B cell (primary cell): ENCODE measurements around the gene PPP1R13B. TPM values are rescaled to one million over a fixed set of nuclear protein-coding genes. Genes with fewer than 3 reads are reported as not detected.

Experiments
- ATAC-seq: fragments of 200-7000 bp; cut with Tn5 transposase; one replicate; pipeline ENCODE4 v1.10.0; 2021; ENCODE audit warnings: low read depth, mild to moderate bottlenecking, moderate number of reproducible peaks, moderate library complexity
- CTCF ChIA-PET: fragments of 350-600 bp; sonication (Branson Sonifier 250); formaldehyde crosslinking; loops from one replicate; lab custom pipeline; 2021; ENCODE audit warnings: antibody characterized with exemption, inconsistent platforms; lab: Charles Lee
- POLR2A ChIA-PET: fragments of 350-600 bp; sonication (Branson Sonifier 250); formaldehyde crosslinking; loops from one replicate; lab custom pipeline; 2021; ENCODE audit warnings: antibody characterized with exemption; lab: Charles Lee
- DNase-seq: peaks from one replicate; pipeline ENCODE4 v3.0.0; 2013
- H2AFZ ChIP-seq: 2 replicates; pipeline ENCODE4 v1.6.1; 2012; ENCODE audit warnings: mild to moderate bottlenecking, low read depth, low read length; ENCODE audit not compliant: insufficient read depth, poor library complexity, severe bottlenecking
- H3K27ac ChIP-seq, 2 donors: 1 replicate in 1 of 2; 2 replicates in 1 of 2; pipeline ENCODE4 v1.5.1; 2012 to 2013; ENCODE audit warnings: low read length in 2 of 2, mild to moderate bottlenecking in 2 of 2, moderate library complexity in 1 of 2
- H3K27me3 ChIP-seq, 4 experiments: fragments of 200-600 bp in 1 of 4; sonication (generic) in 1 of 4; replicated peaks in 1 of 4; 1 replicate in 2 of 4; 2 replicates in 2 of 4; pipeline versions ENCODE4 v1.6.1 to v1.7.0; 2013 to 2016; ENCODE audit warnings: low read length in 3 of 4, mild to moderate bottlenecking in 2 of 4, mixed read lengths in 1 of 4, moderate library complexity in 1 of 4; ENCODE audit not compliant: insufficient read depth in 4 of 4, control insufficient read depth in 3 of 4; ENCODE audit errors: control extremely low read depth in 1 of 4
- H3K36me3 ChIP-seq, 2 experiments: replicated peaks in 1 of 2; 1 replicate in 1 of 2; 2 replicates in 1 of 2; pipeline versions ENCODE4 v1.6.1 to v1.7.1; 2013; ENCODE audit warnings: low read length in 1 of 2; ENCODE audit not compliant: insufficient read depth in 2 of 2, control insufficient read depth in 1 of 2; ENCODE audit errors: control extremely low read depth in 1 of 2, extremely low read depth in 1 of 2
- H3K4me1 ChIP-seq, 2 donors: fragments of 200-600 bp in 1 of 2; sonication (generic) in 1 of 2; 1 replicate in 1 of 2; 2 replicates in 1 of 2; pipeline versions ENCODE4 v1.5.1 to v1.6.1; 2013 to 2017; ENCODE audit warnings: low read length in 2 of 2; ENCODE audit not compliant: control insufficient read depth in 2 of 2, insufficient read depth in 2 of 2
- H3K4me2 ChIP-seq: replicated peaks from 2 replicates; pipeline ENCODE3; 2012; ENCODE audit warnings: mild to moderate bottlenecking, low read depth, low read length; ENCODE audit not compliant: poor library complexity, severe bottlenecking
- H3K4me3 ChIP-seq, 5 experiments: fragments of 200-600 bp in 1 of 5; sonication (generic) in 1 of 5; 1 replicate in 3 of 5; 2 replicates in 2 of 5; pipeline versions ENCODE4 v1.5.1 to v1.7.0; 2011 to 2016; ENCODE audit warnings: low read length in 4 of 5, mild to moderate bottlenecking in 4 of 5, low read depth in 2 of 5, control low read depth in 1 of 5, moderate library complexity in 1 of 5; ENCODE audit not compliant: insufficient read depth in 1 of 5; ENCODE audit errors: control extremely low read depth in 1 of 5, extremely low read depth in 1 of 5
- H3K79me2 ChIP-seq: fragments of 200-600 bp; sonication (generic); one replicate; pipeline ENCODE4 v1.6.0; 2016; ENCODE audit warnings: low read length; ENCODE audit not compliant: control insufficient read depth, insufficient read depth
- H3K9ac ChIP-seq: fragments of 200-600 bp; sonication (generic); 2 replicates; pipeline ENCODE4 v1.6.1; 2017; ENCODE audit warnings: mild to moderate bottlenecking, low read length, moderate library complexity
- H3K9me3 ChIP-seq, 3 donors: one replicate each; pipeline versions ENCODE4 v1.6.1 to v1.7.1; 2013; ENCODE audit warnings: low read length in 2 of 3; ENCODE audit not compliant: control insufficient read depth in 2 of 3, insufficient read depth in 1 of 3; ENCODE audit errors: control extremely low read depth in 1 of 3
- H4K20me1 ChIP-seq: 2 replicates; pipeline ENCODE4 v1.6.0; 2012; ENCODE audit warnings: mild to moderate bottlenecking, low read length; ENCODE audit not compliant: insufficient read depth, control insufficient read depth, poor library complexity, severe bottlenecking
- H3K27ac Mint-ChIP-seq: one replicate; pipeline ENCODE4 v1.8.0; 2021; ENCODE audit warnings: mixed read lengths
- H3K27me3 Mint-ChIP-seq: one replicate; pipeline ENCODE4 v1.8.0; 2021; ENCODE audit warnings: mixed read lengths
- H3K4me1 Mint-ChIP-seq: one replicate; pipeline ENCODE4 v1.8.0; 2021; ENCODE audit warnings: mixed read lengths
- H3K4me3 Mint-ChIP-seq: one replicate; pipeline ENCODE4 v1.8.0; 2021; ENCODE audit warnings: mixed read lengths
- H3K9me3 Mint-ChIP-seq: one replicate; pipeline ENCODE4 v1.8.0; 2022; ENCODE audit warnings: mixed read lengths; ENCODE audit not compliant: insufficient read depth
- CTCF ChIP-seq: fragments of 200-600 bp; IDR thresholded peaks from one replicate; pipeline ENCODE4 v1.8.0; 2022; ENCODE audit warnings: antibody characterized with exemption, mild to moderate bottlenecking
- EZH2 ChIP-seq: IDR thresholded peaks from 2 replicates; pipeline ENCODE4 v1.6.1; 2012; ENCODE audit warnings: borderline replicate concordance, low read depth, mild to moderate bottlenecking, moderate library complexity, low read length; ENCODE audit not compliant: insufficient read depth, poor library complexity, severe bottlenecking
- WGBS: methylation state at CpG from one replicate; pipeline ENCODE4 v1.1.5; 2013; ENCODE audit warnings: missing lambda C conversion rate; ENCODE audit not compliant: insufficient coverage; 5-methylcytosine and 5-hydroxymethylcytosine counted together
- intact Hi-C: fragments of 100-400 bp; cut with micrococcal nuclease; formaldehyde crosslinking; loops from one replicate; pipeline ENCODE4 v1.10.0; 2022
- polyA plus RNA-seq: library from polyadenylated mRNA; depleted of rRNA; stranded (reverse); fragments of >200 nt; gene quantifications from 2 replicates; pipeline ENCODE4 v1.2.3, GENCODE V29; 2012
- total RNA-seq, 2 donors: library from RNA; stranded (reverse); fragments of 120-200 nt in 1 of 2; gene quantifications; 1 replicate in 1 of 2; 2 replicates in 1 of 2; pipeline versions ENCODE4 v1.2.3 to v1.2.4, GENCODE V29; 2013 to 2022

Gene PPP1R13B
- total and polyA plus RNA-seq, 2 donors (not counting 1 experiment from before 2014, with no cell fraction given): 10.1 to 27.7 TPM

DNA sequence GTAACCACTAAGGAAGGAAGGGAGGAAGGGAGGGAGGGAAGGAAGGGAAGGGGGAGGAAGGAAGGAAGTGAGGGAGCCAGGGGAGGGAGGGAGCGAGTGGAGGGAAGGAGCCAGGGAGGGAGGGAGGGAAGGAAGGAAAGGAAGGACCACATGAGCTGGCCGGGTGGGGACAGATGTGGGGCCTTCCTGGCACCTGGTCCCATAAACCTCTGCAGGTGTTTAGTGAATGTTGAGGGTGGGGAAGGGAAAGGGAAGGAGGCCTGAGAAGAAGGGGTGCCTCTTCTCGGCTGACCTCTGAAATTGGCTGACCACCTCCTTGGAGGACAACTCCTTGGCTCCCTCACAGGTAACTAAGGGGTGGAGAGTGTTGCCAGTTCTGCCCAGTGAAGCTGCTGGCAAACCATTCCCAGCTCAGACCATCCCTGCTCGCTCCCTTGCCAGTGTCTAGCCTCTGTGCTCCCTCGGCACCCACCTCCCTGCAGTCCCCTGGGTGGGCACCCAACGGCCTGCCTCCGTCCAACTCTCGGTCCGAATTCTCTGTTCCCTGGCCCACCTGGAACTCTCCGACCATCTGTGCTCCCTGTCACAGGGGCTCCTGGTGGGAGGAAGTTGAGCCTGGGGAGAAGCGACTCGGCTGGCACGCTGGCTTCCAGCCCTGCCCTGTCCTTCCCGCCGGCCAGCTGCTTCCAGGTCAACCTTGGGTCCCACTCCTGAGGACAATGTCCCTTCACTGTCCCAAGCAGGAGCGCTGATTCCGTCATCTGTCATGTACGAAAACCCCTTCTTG is 12.2 kb upstream of the PPP1R13B start:
- TF ChIP-seq EZH2: no peak
- no peak for TF ChIP-seq CTCF
- no peak overlapping the region for H3K4me3 Mint-ChIP-seq

DNA sequence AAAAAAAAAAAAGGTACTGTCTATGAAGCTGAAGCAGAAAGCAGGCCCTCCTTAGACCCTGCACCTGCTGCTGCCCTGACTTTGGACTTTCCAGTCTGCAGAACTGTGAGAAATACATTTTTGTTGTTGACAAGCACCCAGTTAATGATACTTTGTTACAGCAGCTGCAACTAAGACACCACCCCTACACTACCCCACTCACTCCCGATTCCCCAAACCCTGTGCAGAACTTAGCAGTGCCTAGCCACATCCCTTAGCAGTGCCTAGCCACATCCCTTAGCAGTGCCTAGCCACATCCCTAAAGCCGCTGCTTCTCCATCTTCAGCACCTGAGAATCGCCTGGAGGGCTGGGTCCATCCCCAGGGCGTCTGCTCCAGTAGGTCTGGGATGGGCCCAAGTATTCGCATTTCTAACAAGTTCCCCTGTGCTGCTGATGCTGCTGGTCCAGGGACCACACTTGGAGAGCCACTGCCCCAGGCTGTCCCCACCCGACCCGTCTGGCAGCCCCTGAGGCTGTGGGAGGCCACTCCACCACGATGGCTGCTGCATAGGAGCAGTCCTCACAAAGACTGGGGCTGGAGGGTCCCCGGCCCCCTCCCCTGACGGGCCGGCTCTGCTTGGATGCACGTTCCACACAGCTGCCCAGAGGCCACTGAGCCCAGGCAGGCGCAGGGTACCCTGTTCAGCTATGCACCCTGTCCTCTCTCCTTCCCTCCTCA is 10.8 kb upstream of the PPP1R13B start:
- Mint-ChIP-seq H3K27me3 (peaks cover 9% of the 10 kb centered on the region), H3K9me3 (no peaks in the 10 kb centered on the region), H3K27ac (no peak overlapping the region), H3K4me1 (no peaks in the 10 kb centered on the region), H3K4me3 (no peak overlapping the region)
- Histone ChIP-seq H3K36me3 (no peaks in the 10 kb centered on the region), H3K27ac (no peak overlapping the region), H2AFZ (no peak overlapping the region), H3K4me1 (no peaks in the 10 kb centered on the region), H3K27me3 (peaks cover 0 to 6% (median 0%) of the 10 kb centered on the region in 4 experiments), H3K4me3 (no peak overlapping the region), H4K20me1 (no peaks in the 10 kb centered on the region), H3K9ac (no peak overlapping the region), H3K9me3 (no peaks in the 10 kb centered on the region), H3K79me2 (no peaks in the 10 kb centered on the region), H3K4me2 (no peak overlapping the region)
- ATAC-seq: no peak
- intact Hi-C loops: no loop called here
- WGBS: 88% methylated on average over 13 of the region's 13 CpGs
- TF ChIP-seq CTCF: no peak
- no peak for TF ChIP-seq EZH2
- no peak for DNase-seq
- CTCF ChIA-PET: no interaction called here
- POLR2A ChIA-PET: no interaction called here

More for the DNA sequence above, 12.2 kb upstream of the PPP1R13B start:
- Histone ChIP-seq H3K27me3 (peaks cover 0 to 6% (median 1%) of the 10 kb centered on the region in 4 experiments), H2AFZ (no peak overlapping the region), H3K36me3 (no peaks in the 10 kb centered on the region), H3K4me3 (no peak overlapping the region), H3K27ac (no peak overlapping the region), H3K9ac (no peak overlapping the region), H3K9me3 (no peaks in the 10 kb centered on the region), H4K20me1 (no peaks in the 10 kb centered on the region), H3K4me1 (no peaks in the 10 kb centered on the region), H3K4me2 (no peak overlapping the region), H3K79me2 (no peaks in the 10 kb centered on the region)
- CTCF ChIA-PET: interaction anchor here (0.7 kb wide), 1 partner anchor 22 kb away, joined by 3 read pairs; no protein-coding TSS in a partner anchor
- no peaks in the 10 kb centered on the region for H3K4me1 Mint-ChIP-seq
- ATAC-seq (no peak), DNase-seq (no peak)
- no peak overlapping the region for H3K27ac Mint-ChIP-seq
- WGBS: 85% methylated on average over 17 of the region's 18 CpGs
- POLR2A ChIA-PET: interaction anchor here (0.6 kb wide), 1 partner anchor 49 kb away, joined by 5 read pairs; no protein-coding TSS in a partner anchor
- peaks cover 12% of the 10 kb centered on the region for H3K27me3 Mint-ChIP-seq
- H3K9me3 Mint-ChIP-seq: no peaks in the 10 kb centered on the region
- intact Hi-C loops: no loop called here
